Keratinocyte (primary cell): Measurements from ENCODE around the gene NALCN. TPM values are rescaled to one million over a fixed set of nuclear protein-coding genes. Genes with fewer than 3 reads are reported as not detected.

ENCODE experiments used
- DNase-seq: peaks from one replicate; pipeline ENCODE4 v3.0.0-alpha.2; 2011; ENCODE audit warnings: low read depth, missing footprints, low spot score
- FAIRE-seq: peaks from 2 replicates; lab custom pipeline; 2011; peaks lifted over from hg19 to GRCh38; lab: Jason Lieb, UNC
- H2AFZ ChIP-seq: 2 replicates; pipeline ENCODE4 v1.6.0; 2012; ENCODE audit warnings: low read length, control low read depth, inconsistent platforms; ENCODE audit not compliant: control insufficient read depth
- H3K27ac ChIP-seq: 2 replicates; pipeline ENCODE4 v1.5.1; 2011; ENCODE audit warnings: low read length; ENCODE audit not compliant: control insufficient read depth, insufficient read depth
- H3K27me3 ChIP-seq: 3 replicates; pipeline ENCODE4 v1.6.0; 2011; ENCODE audit warnings: low read length; ENCODE audit not compliant: control insufficient read depth, insufficient read depth; ENCODE audit errors: extremely low read depth
- H3K36me3 ChIP-seq, 2 experiments: 2 replicates in 1 of 2; 3 replicates in 1 of 2; pipeline ENCODE4 v1.5.1; 2011; ENCODE audit warnings: low read length in 2 of 2, mild to moderate bottlenecking in 1 of 2; ENCODE audit not compliant: control insufficient read depth in 2 of 2, insufficient read depth in 2 of 2; ENCODE audit errors: extremely low read depth in 1 of 2
- H3K4me1 ChIP-seq: 3 replicates; pipeline ENCODE4 v1.5.1; 2011; ENCODE audit warnings: low read length; ENCODE audit not compliant: control insufficient read depth, insufficient read depth; ENCODE audit errors: extremely low read depth
- H3K4me2 ChIP-seq: 3 replicates; pipeline ENCODE4 v1.6.0; 2011; ENCODE audit warnings: low read depth, low read length; ENCODE audit not compliant: control insufficient read depth, insufficient read depth; ENCODE audit errors: extremely low read depth
- H3K4me3 ChIP-seq, 3 experiments: fragments of 200-600 bp in 1 of 3; sonication (generic) in 1 of 3; 2 replicates in 2 of 3; 3 replicates in 1 of 3; pipeline ENCODE4 v1.5.1; 2011 to 2016; ENCODE audit warnings: low read length in 3 of 3, mild to moderate bottlenecking in 3 of 3, control low read depth in 2 of 3, inconsistent platforms in 1 of 3, low read depth in 1 of 3, mixed read lengths in 1 of 3, mixed run types in 1 of 3, moderate library complexity in 1 of 3; ENCODE audit not compliant: control insufficient read depth in 2 of 3, insufficient read depth in 2 of 3; ENCODE audit errors: extremely low read depth in 1 of 3
- H3K79me2 ChIP-seq: 2 replicates; pipeline ENCODE4 v1.6.0; 2012; ENCODE audit warnings: low read length; ENCODE audit not compliant: control insufficient read depth, insufficient read depth
- H3K9ac ChIP-seq: 3 replicates; pipeline ENCODE4 v1.6.0; 2011; ENCODE audit warnings: low read length; ENCODE audit not compliant: control insufficient read depth, insufficient read depth; ENCODE audit errors: extremely low read depth
- H3K9me1 ChIP-seq: 3 replicates; pipeline ENCODE4 v1.6.0; 2011; ENCODE audit warnings: low read length; ENCODE audit not compliant: control insufficient read depth, insufficient read depth; ENCODE audit errors: extremely low read depth
- H3K9me3 ChIP-seq: 2 replicates; pipeline ENCODE4 v1.5.1; 2012; ENCODE audit warnings: low read depth, low read length; ENCODE audit not compliant: control insufficient read depth
- H4K20me1 ChIP-seq: 3 replicates; pipeline ENCODE4 v1.6.0; 2011; ENCODE audit warnings: low read length; ENCODE audit not compliant: control insufficient read depth, insufficient read depth; ENCODE audit errors: extremely low read depth
- CTCF ChIP-seq, 3 experiments: IDR thresholded peaks in 1 of 3; conservative IDR thresholded peaks in 1 of 3; optimal IDR thresholded peaks in 1 of 3; 2 replicates in 2 of 3; 3 replicates in 1 of 3; pipeline versions ENCODE3 to v1.5.1; 2011; ENCODE audit warnings: low read length in 3 of 3, mild to moderate bottlenecking in 3 of 3, moderate library complexity in 2 of 3, control low read depth in 1 of 3, inconsistent platforms in 1 of 3; ENCODE audit not compliant: insufficient read depth in 2 of 3; ENCODE audit errors: extremely low read depth in 1 of 3
- EZH2 ChIP-seq: IDR thresholded peaks from one replicate; pipeline ENCODE4 v1.6.1; 2012; ENCODE audit warnings: inconsistent platforms, mild to moderate bottlenecking, low read length, moderate library complexity
- dilution Hi-C: fragments of 300-500 bp; cut with MboI; formaldehyde crosslinking; loops from one replicate; pipeline ENCODE4 v1.7.0; 2020; ENCODE audit warnings: low sequenced_read_pairs; ENCODE audit not compliant: extremely low pct_ligation_motif_present
- polyA plus RNA-seq, 5 experiments: library from polyadenylated mRNA; depleted of rRNA in 3 of 5; stranded (reverse) in 3 of 5; stranded (forward) in 1 of 5; unstranded in 1 of 5; fragments of >200 nt; gene quantifications; 1 replicate in 1 of 5; 2 replicates in 3 of 5; 3 replicates in 1 of 5; pipeline versions ENCODE4 v1.2.1 to v1.2.3, GENCODE V29; 2011 to 2012; ENCODE audit warnings: missing spikeins in 2 of 5, low read depth in 1 of 5, low replicate concordance in 1 of 5

Gene NALCN
- polyA plus RNA-seq, 1 donor (not counting 4 experiments of a cell fraction or from before 2014, with no cell fraction given) = 0.16 TPM

- Histone ChIP-seq H3K9me1 (no peaks in the 10 kb centered on the region), H3K9ac (no peak overlapping the region), H3K27ac (no peak overlapping the region), H3K36me3 (no peaks in the 10 kb centered on the region), H3K4me2 (no peak overlapping the region), H2AFZ (no peak overlapping the region), H3K4me1 (no peaks in the 10 kb centered on the region), H4K20me1 (no peaks in the 10 kb centered on the region), H3K9me3 (no peaks in the 10 kb centered on the region), H3K27me3 (no peaks in the 10 kb centered on the region), H3K79me2 (no peaks in the 10 kb centered on the region), H3K4me3 (no peak overlapping the region)
- TF ChIP-seq EZH2 = no peak
- no peak for TF ChIP-seq CTCF (optimal IDR thresholded peaks at IDR 0.05 in 1 of 3, IDR thresholded peaks at IDR 0.05 in 1 of 3, conservative IDR thresholded peaks at IDR 0.05 in 1 of 3; ENCODE audit: extremely low read depth in 1 of 3, insufficient read depth in 2 of 3, low read length in 3 of 3)
- dilution Hi-C loops = no loop called here
- FAIRE-seq (no peak), DNase-seq (no peak)
These were observed 118.5 kb downstream of the NALCN start for GRCh38 chr13:101297794-101298193.

- H4K20me1 ChIP-seq = no peaks in the 10 kb centered on the region
- dilution Hi-C loops = no loop called here
- no peak overlapping the region for H3K4me3 ChIP-seq
- no peaks in the 10 kb centered on the region for H3K9me1 ChIP-seq
- H3K27ac ChIP-seq = no peak overlapping the region
- FAIRE-seq = no peak
- no peaks in the 10 kb centered on the region for H3K9me3 ChIP-seq
- H3K4me2 ChIP-seq = no peak overlapping the region
- DNase-seq = no peak
- no peaks in the 10 kb centered on the region for H3K79me2 ChIP-seq
- TF ChIP-seq EZH2 = no peak
- H3K4me1 ChIP-seq = no peaks in the 10 kb centered on the region
- H3K36me3 ChIP-seq = no peaks in the 10 kb centered on the region
- no peaks in the 10 kb centered on the region for H3K27me3 ChIP-seq
- H2AFZ ChIP-seq = no peak overlapping the region
- H3K9ac ChIP-seq = no peak overlapping the region
These were observed 123.6 kb downstream of the NALCN start for GRCh38 chr13:101292711-101293110.
